ENCODE data around the gene KIF1C. TPM values are rescaled to one million over a fixed set of nuclear protein-coding genes. Genes with fewer than 3 reads are reported as not detected.

Gene KIF1C
- total RNA-seq, 1 experiment from 2014 or later, result 121 TPM

DNA sequence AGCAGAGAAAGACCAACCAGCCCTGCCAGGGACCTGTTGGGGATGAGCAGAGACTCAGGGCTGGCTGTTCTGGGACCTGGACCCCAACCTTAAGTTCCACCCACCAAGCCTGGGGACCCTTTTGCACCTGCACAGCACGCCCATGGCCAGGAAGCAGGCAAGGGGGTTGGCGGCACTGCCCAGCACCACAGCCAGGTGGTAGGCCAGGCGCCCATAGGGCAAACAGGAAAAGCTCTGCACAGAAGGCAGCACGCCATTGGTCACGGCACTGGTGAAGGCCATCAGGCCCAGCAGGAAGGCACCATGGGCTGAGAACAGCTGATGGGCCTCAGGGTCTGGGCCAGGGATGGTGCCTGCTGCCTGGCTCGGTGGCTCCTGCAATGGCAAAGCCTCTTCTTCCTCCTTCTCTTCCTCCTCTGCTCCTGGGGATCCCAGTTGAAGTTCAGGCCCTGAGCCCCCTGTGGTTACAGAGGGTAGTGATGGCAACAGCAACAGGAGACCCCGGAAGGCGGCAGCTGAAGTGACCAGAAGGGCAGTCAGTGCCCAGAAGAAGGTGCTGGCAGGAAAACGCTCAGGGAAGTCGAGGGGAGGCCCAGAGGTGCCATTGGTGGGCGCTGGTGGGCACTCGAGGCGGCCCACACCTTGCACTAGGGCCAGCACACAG lies 35.7 kb downstream of the KIF1C start:
- BruUV-seq (replicated peaks), result no TSS peak
- Histone ChIP-seq H3K9me2 (ENCODE audit: insufficient read depth) (no peaks in the 10 kb centered on the region), H3K4me2 (ENCODE audit: low read length) (no peak overlapping the region), H3K9me3 (ENCODE audit: control insufficient read depth in 1 of 2, insufficient read depth in 1 of 2, low read depth in 1 of 2, low read length in 2 of 2) (no peaks in the 10 kb centered on the region), H3K4me3 (replicated peaks in 1 of 2; ENCODE audit: low read depth in 1 of 2, low read length in 2 of 2) (no peak overlapping the region), H3K27me3 (ENCODE audit: insufficient read depth, low read length) (no peaks in the 10 kb centered on the region), H3K79me2 (ENCODE audit: insufficient read depth, low read length) (no peaks in the 10 kb centered on the region), H3K27ac (ENCODE audit: low read depth, low read length) (no peak overlapping the region), H3K9ac (ENCODE audit: low read length) (no peak overlapping the region), H2AFZ (ENCODE audit: low read depth, low read length, poor library complexity, severe bottlenecking) (no peak overlapping the region), H3K36me3 (ENCODE audit: control insufficient read depth in 1 of 2, insufficient read depth in 2 of 2, low read length in 2 of 2) (no peaks in the 10 kb centered on the region), H4K20me1 (ENCODE audit: insufficient read depth) (no peaks in the 10 kb centered on the region), H3K4me1 (ENCODE audit: control insufficient read depth in 1 of 2, insufficient read depth in 2 of 2, low read length in 2 of 2) (peaks cover 3 to 11% of the 10 kb centered on the region in 2 experiments; a peak in 3 of 4 replicates)
- intact Hi-C loops (cut with micrococcal nuclease), result no loop called here
- ChIA-PET RAD21 (ENCODE audit: low non-redundant PET in 1 of 2, low total read pairs in 2 of 2, uncharacterized antibody in 2 of 2, unreplicated experiment in 2 of 2) (no interaction called here), POLR2A (no interaction called here), CTCF (no interaction called here)
- DNase-seq (ENCODE audit: low read depth, low spot score) (no peak), ATAC-seq (no peak)
- TF ChIP-seq CEBPB (IDR thresholded peaks at IDR 0.05; ENCODE audit: low read depth) (no peak), SRF (IDR thresholded peaks at IDR 0.05; ENCODE audit: low read depth) (no peak)
- TF ChIP-seq, protein P1, sequence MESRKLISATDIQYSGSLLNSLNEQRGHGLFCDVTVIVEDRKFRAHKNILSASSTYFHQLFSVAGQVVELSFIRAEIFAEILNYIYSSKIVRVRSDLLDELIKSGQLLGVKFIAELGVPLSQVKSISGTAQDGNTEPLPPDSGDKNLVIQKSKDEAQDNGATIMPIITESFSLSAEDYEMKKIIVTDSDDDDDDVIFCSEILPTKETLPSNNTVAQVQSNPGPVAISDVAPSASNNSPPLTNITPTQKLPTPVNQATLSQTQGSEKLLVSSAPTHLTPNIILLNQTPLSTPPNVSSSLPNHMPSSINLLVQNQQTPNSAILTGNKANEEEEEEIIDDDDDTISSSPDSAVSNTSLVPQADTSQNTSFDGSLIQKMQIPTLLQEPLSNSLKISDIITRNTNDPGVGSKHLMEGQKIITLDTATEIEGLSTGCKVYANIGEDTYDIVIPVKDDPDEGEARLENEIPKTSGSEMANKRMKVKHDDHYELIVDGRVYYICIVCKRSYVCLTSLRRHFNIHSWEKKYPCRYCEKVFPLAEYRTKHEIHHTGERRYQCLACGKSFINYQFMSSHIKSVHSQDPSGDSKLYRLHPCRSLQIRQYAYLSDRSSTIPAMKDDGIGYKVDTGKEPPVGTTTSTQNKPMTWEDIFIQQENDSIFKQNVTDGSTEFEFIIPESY (IDR thresholded peaks at IDR 0.05; ENCODE audit: extremely low read depth, insufficient replicate concordance, low read length), result no peak

DNA sequence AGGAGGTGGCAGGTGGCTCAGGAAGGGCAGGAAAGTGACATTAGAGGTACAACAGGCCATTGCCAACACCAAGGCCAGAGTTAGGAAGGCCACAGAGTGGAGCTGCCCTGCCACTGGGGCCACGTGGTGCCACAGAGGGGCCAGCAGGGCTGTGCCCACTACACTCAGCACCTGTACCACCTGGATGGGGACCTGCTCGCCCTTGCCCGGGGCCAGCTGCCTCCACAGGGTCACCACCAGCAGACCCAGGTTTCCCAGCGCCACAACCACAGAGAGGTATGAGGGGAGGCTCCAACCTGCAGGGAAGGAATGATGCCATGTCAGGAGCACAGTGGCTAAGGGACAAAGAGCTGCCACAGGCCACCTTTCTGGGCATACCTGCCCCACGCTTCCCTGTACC lies 36.3 kb downstream of the KIF1C start:
- TF ChIP-seq ZNF274 (IDR thresholded peaks at IDR 0.05; ENCODE audit: low read depth, low read length) (no peak), EZH2phosphoT487 (IDR thresholded peaks at IDR 0.05; ENCODE audit: borderline replicate concordance) (no peak), POLR2AphosphoS5 (IDR thresholded peaks at IDR 0.05; ENCODE audit: low read depth, low read length) (no peak), FOSL1 (IDR thresholded peaks at IDR 0.05; ENCODE audit: low read depth) (no peak), CBX3 (IDR thresholded peaks at IDR 0.05; ENCODE audit: low read depth) (no peak), POLR2A (IDR thresholded peaks at IDR 0.05; ENCODE audit: borderline replicate concordance, extremely low read depth, insufficient read depth, insufficient read length) (no peak), CEBPB (IDR thresholded peaks at IDR 0.05; ENCODE audit: low read depth) (no peak), JUND (IDR thresholded peaks at IDR 0.05) (no peak), RAD21 (IDR thresholded peaks at IDR 0.05; ENCODE audit: low read depth) (no peak), SRF (IDR thresholded peaks at IDR 0.05; ENCODE audit: low read depth) (no peak), SP1 (IDR thresholded peaks at IDR 0.05; ENCODE audit: low read depth) (no peak), ZFX (IDR thresholded peaks at IDR 0.05) (no peak), YY1 (IDR thresholded peaks at IDR 0.05; ENCODE audit: extremely low read depth, insufficient replicate concordance, low read depth, low read length) (no peak), EZH2 (IDR thresholded peaks at IDR 0.05) (no peak)
- TF ChIP-seq, protein P2, sequence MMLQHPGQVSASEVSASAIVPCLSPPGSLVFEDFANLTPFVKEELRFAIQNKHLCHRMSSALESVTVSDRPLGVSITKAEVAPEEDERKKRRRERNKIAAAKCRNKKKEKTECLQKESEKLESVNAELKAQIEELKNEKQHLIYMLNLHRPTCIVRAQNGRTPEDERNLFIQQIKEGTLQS (IDR thresholded peaks at IDR 0.05), result no peak
- TF ChIP-seq, protein P3, sequence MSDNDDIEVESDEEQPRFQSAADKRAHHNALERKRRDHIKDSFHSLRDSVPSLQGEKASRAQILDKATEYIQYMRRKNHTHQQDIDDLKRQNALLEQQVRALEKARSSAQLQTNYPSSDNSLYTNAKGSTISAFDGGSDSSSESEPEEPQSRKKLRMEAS (IDR thresholded peaks at IDR 0.05), result no peak
- TF ChIP-seq, protein P4, sequence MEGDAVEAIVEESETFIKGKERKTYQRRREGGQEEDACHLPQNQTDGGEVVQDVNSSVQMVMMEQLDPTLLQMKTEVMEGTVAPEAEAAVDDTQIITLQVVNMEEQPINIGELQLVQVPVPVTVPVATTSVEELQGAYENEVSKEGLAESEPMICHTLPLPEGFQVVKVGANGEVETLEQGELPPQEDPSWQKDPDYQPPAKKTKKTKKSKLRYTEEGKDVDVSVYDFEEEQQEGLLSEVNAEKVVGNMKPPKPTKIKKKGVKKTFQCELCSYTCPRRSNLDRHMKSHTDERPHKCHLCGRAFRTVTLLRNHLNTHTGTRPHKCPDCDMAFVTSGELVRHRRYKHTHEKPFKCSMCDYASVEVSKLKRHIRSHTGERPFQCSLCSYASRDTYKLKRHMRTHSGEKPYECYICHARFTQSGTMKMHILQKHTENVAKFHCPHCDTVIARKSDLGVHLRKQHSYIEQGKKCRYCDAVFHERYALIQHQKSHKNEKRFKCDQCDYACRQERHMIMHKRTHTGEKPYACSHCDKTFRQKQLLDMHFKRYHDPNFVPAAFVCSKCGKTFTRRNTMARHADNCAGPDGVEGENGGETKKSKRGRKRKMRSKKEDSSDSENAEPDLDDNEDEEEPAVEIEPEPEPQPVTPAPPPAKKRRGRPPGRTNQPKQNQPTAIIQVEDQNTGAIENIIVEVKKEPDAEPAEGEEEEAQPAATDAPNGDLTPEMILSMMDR (IDR thresholded peaks at IDR 0.05 in 2 of 3, conservative IDR thresholded peaks at IDR 0.05 in 1 of 3; ENCODE audit: borderline replicate concordance in 1 of 3, insufficient read depth in 1 of 3, low read depth in 2 of 3, low read length in 2 of 3), result no peak
- Histone ChIP-seq H3K9me3 (ENCODE audit: control insufficient read depth in 1 of 2, insufficient read depth in 1 of 2, low read depth in 1 of 2, low read length in 2 of 2) (no peaks in the 10 kb centered on the region), H4K20me1 (ENCODE audit: insufficient read depth) (no peaks in the 10 kb centered on the region), H3K4me2 (ENCODE audit: low read length) (no peak overlapping the region), H3K4me1 (ENCODE audit: control insufficient read depth in 1 of 2, insufficient read depth in 2 of 2, low read length in 2 of 2) (peaks cover 3 to 11% of the 10 kb centered on the region in 2 experiments; a peak in 3 of 4 replicates), H3K9me2 (ENCODE audit: insufficient read depth) (no peaks in the 10 kb centered on the region), H3K79me2 (ENCODE audit: insufficient read depth, low read length) (no peaks in the 10 kb centered on the region), H3K27me3 (ENCODE audit: insufficient read depth, low read length) (no peaks in the 10 kb centered on the region), H3K4me3 (replicated peaks in 1 of 2; ENCODE audit: low read depth in 1 of 2, low read length in 2 of 2) (no peak overlapping the region), H3K36me3 (ENCODE audit: control insufficient read depth in 1 of 2, insufficient read depth in 2 of 2, low read length in 2 of 2) (no peaks in the 10 kb centered on the region), H2AFZ (ENCODE audit: low read depth, low read length, poor library complexity, severe bottlenecking) (no peak overlapping the region), H3K27ac (ENCODE audit: low read depth, low read length) (no peak overlapping the region), H3K9ac (ENCODE audit: low read length) (no peak overlapping the region)
- ATAC-seq, result no peak
- ChIA-PET CTCF (no interaction called here), RAD21 (ENCODE audit: low non-redundant PET in 1 of 2, low total read pairs in 2 of 2, uncharacterized antibody in 2 of 2, unreplicated experiment in 2 of 2) (no interaction called here), POLR2A (no interaction called here)
- BruUV-seq (replicated peaks), result no TSS peak
- intact Hi-C loops (cut with micrococcal nuclease), result no loop called here
- DNase-seq (ENCODE audit: low read depth, low spot score), result no peak
